NCI-H1105 treated with DMSO at 0.1 percent for 48 hours (cell line): Measurements from ENCODE around the gene NDUFB11.
A peak's percentile ranks its signal among the peaks of the same experiment; 100 is the strongest.

Experiments
- DNase-seq: peaks from one replicate; lab custom pipeline; 2025; lab: John Stamatoyannopoulos, UW

NDUFB11 gene

GRCh38 chrX:47144626-47145394, at the start of gene NDUFB11, which contains the start of gene RBM10:
NDUFB11 (minus strand) TSS chrX:47144702; CDS start chrX:47144679, 23 bp downstream.
RBM10 (plus strand) TSS chrX:47145221; CDS start chrX:47147482, 2,261 bp downstream.
- DNase-seq: peak; percentile 89

- DNase-seq: peak; percentile 91
These were observed 49.1 kb upstream of the NDUFB11 start, which contains the start of gene UBA1 for GRCh38 chrX:47193475-47194193. UBA1 (plus strand) TSS chrX:47193829; CDS start chrX:47198803, 4,974 bp downstream.

- DNase-seq: no peak
These were observed 47.4 kb upstream of the NDUFB11 start for GRCh38 chrX:47191806-47192401.

GRCh38 chrX:47191331-47191730, 46.8 kb upstream of the NDUFB11 start:
- no peak for DNase-seq

- DNase-seq: peak; percentile 89
These were observed 46.2 kb upstream of the NDUFB11 start for GRCh38 chrX:47190445-47191269.

GRCh38 chrX:47189906-47190305, 45.4 kb upstream of the NDUFB11 start:
- DNase-seq: no peak

GRCh38 chrX:47187106-47187677, 42.7 kb upstream of the NDUFB11 start:
- DNase-seq: no peak

GRCh38 chrX:47186096-47186740, 41.7 kb upstream of the NDUFB11 start:
- DNase-seq: no peak

GRCh38 chrX:47185241-47185640, 40.7 kb upstream of the NDUFB11 start:
- DNase-seq: no peak

GRCh38 chrX:47184486-47184885, 40.0 kb upstream of the NDUFB11 start:
- DNase-seq: no peak

- DNase-seq: no peak
These were observed 37.7 kb upstream of the NDUFB11 start for GRCh38 chrX:47182106-47182700.

GRCh38 chrX:47181301-47181700, 36.8 kb upstream of the NDUFB11 start:
- DNase-seq: no peak

GRCh38 chrX:47180346-47180745, 35.8 kb upstream of the NDUFB11 start:
- DNase-seq: no peak

- DNase-seq: no peak
These were observed 35.4 kb upstream of the NDUFB11 start for GRCh38 chrX:47179928-47180255.

GRCh38 chrX:47179221-47179927, 34.9 kb upstream of the NDUFB11 start:
- DNase-seq: no peak

GRCh38 chrX:47178337-47178736, 33.8 kb upstream of the NDUFB11 start:
- DNase-seq: no peak

GRCh38 chrX:47177079-47177478, 32.6 kb upstream of the NDUFB11 start:
- no peak for DNase-seq

GRCh38 chrX:47176101-47176740, 31.7 kb upstream of the NDUFB11 start:
- no peak for DNase-seq

GRCh38 chrX:47175588-47175980, 31.1 kb upstream of the NDUFB11 start:
- DNase-seq: no peak
